ENCODE results near the gene AFDN.
"Not testable (repeated sequence)": the region's sequence is repeated elsewhere in the genome, so short reads cannot be mapped to it uniquely, and the experiment has no call there.

AFDN gene

DNA sequence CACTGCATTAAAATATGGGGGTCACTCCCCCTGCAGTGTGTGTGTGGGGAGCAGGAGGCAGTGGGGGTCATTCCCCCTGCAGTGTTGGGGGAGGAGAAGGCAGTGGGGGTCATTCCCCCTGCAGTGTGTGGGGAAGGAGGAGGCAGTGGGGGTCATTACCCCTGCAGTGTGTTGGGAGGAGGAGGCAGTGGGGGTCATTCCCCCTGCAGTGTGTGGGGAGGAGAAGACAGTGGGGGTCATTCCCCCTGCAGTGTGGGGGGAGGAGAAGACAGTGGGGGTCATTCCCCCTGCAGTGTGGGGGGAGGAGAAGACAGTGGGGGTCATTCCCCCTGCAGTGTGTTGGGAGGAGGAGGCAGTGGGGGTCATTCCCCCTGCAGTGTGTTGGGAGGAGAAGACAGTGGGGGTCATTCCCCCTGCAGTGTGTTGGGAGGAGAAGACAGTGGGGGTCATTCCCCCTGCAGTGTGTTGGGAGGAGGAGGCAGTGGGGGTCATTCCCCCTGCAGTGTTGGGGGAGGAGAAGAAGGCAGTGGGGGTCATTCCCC, 149.5 kb downstream of the AFDN start:
- FAIRE-seq; DNase-seq (ENCODE audit: insufficient read length, low spot score): not testable (repeated sequence)

DNA sequence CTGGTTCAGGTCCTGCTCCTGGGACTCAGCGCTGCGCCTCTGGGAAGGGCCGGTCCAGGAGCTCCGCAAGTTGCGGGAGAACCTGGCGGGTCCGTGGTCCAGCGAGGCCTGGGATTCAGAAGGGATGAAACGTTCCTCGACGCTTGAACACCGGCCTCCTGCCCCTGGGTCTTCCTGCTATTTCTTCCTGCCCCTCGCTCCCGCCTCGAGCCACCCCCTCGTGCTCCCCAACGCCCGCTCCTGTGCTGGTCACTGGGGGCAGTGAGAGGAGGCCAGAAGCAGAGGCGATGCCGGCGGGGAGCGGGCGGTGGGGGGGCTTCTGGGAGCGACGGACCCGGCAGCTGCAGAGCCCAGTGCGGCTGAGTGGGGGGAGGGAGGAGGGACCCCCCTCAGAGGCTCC, 150.0 kb downstream of the AFDN start:
- no peak for FAIRE-seq
- no peak for DNase-seq (ENCODE audit: insufficient read length, low spot score)

DNA sequence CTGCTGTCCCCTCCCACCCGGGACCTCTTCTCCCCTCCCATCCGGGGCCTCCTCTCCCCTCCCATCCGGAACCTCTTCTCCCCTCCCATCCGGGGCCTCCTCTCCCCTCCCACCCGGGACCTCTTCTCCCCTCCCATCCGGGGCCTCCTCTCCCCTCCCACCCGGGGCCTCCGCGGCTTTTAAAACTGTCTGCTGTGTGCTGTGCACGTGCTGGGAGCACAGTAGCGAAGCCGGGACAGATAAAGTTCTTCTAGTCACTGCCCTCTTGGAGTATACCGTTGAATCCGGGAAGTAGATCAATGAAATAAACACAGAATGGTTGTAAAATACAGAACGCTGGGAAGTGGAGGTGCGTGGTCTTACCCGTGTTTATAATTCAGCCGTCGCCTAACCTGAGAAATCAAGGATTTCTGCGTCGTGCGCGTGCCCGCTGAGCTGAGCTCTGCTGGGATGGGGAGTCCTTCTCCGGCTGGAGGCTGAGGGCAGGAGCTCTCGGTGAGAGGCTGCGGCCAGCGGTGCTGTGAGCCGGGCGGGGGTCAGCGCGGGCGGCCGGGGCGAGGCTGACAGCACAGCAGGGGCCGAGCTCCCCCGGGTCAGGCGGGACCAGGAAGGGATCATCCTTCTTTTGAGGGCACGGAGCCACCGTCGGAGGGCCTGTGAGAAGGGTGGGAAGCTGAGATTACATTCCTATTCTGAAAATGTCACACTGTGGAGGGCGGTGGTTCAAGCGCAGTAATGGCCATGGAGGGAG, 151.2 kb downstream of the AFDN start:
- DNase-seq (ENCODE audit: insufficient read length, low spot score) (no peak), FAIRE-seq (no peak)

DNA sequence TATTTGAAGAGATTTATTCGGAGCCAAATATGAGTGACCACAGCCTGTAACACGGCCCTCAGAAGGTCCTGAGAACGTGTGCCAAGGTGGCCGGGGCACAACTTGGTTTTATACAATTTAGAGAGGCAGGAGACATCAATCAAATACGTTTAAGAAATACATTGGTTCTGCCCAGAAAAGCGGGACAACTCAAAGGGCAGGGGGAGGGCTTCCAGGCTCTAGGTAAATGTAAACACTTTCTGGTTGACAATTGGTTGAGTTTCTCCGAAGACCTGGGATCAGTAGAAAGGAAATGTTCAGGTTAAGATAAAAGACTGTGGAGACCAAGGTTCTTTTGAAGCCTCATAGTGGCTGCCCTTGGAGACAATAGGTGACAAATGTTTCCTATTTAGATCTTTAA, 151.9 kb downstream of the AFDN start:
- FAIRE-seq (no peak), DNase-seq (ENCODE audit: insufficient read length, low spot score) (no peak)

DNA sequence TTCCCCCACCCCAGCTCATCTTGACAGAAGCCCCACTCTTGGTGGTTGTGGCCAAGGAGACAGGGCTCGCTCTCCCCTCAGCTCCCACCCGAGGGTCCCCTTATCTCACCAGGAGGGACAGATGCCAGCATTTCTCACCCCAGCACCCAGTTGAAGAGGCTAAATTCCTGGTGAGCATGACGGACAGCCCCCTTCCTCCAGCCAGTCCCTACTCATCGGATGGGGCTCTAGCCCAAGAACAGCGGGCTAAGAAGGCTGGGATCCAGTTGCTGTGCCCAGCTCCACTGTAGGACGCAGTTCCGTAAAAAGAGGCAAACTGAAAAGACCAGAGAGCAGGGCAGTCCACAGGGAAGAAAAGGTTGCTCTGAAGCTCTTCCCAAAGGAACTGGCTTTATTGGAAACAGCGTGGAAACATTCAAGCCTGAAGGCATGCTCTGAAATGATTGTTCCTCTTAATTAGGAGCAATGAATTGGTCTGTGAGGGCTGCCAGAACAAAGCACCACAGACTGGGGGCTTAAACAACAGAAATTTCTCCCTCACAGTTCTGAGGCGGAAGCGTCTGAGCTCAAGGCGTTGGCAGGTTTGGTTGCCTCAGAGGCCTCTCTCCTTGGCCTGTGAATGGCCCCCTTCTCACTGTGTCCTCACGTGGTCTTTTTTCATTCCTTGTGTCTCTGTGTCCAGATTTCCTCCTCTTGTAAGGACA, 152.9 kb downstream of the AFDN start:
- DNase-seq (ENCODE audit: insufficient read length, low spot score) (no peak), FAIRE-seq (no peak)

DNA sequence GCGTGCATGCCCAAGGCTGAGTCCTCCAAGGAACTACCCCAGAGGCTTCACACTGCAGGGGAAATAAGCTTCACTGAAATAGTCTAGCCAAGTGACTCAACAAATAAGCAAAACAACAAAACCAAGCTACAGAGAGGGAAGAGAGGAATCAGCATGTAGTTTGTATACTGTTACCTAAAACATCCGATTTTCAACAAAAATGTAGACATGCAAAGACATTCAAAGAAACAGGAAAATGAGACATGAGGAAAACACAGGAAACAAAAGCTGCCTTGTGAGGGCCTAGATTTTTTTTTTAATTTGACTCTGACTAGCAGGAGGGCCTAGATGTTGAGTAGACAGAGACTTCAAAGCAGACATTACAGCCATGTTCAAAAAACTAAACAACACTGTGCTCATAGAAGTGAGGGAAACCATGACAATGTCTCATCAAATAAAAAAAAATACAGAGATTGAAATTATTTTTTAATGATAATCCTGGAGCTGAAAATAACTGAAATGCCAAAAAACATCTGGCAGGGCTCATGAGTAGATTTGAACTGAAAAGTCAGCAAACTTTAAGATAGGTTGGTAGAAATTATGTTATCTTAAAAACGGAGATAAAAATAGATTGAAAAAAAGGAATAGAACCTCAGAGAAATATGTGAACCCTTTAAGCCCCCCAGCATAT, 154.3 kb downstream of the AFDN start:
- FAIRE-seq (no peak), DNase-seq (ENCODE audit: insufficient read length, low spot score) (no peak)

DNA sequence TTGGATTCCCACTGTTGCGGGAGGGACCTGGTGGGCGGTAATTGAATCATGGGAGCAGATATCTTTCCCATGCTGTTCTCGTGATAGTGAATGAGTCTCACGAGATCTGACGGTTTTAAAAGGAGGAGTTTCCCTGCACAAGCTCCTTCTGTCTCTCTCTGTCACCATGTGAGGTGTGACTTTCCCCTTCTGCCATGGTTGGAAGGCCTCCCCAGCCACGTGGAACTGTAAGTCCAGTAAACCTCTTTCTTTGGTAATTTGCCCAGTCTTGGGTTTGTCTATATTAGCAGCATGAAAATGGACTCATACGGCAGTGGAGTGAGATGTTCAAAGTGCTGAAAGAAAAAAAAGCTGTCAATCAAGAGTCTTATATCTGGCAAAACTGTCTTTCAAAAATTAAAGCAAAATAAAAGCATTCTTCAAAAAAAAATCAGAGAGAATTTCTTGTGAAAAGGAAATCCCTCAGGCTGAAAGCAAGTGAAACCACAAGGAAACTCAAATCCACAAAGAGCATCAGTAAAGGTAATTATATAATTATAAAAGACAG, 155.3 kb downstream of the AFDN start:
- no peak for DNase-seq (ENCODE audit: insufficient read length, low spot score)
- FAIRE-seq = no peak

DNA sequence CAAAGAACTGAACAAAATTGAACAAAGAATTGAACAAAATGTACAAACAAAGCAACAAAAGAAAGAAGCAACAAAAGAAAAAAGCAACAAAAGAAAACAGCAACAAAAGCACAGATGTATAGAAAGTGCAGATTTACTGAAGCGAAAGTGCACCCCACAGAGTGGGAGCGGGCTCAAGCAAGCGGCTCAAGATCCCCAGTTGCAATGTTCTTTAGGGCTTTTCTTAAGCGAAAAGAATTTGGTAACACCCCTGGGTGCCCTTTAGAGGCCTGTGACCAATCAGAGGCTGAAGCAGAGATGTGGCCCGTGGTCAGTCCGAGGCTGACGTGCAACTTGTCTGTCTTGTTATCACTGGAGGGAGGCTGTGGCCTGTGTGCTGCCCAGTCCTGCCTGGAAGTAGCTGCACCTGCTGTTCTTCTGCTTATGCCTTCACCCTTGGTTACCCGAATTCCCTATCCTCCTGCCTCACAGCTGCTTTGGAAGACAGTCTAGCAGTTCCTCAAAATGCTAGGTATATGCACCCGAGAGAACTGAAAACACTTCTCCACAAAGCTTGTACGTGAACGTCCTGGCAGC, 157.5 kb downstream of the AFDN start:
- DNase-seq (ENCODE audit: insufficient read length, low spot score) (no peak), FAIRE-seq (no peak)

DNA sequence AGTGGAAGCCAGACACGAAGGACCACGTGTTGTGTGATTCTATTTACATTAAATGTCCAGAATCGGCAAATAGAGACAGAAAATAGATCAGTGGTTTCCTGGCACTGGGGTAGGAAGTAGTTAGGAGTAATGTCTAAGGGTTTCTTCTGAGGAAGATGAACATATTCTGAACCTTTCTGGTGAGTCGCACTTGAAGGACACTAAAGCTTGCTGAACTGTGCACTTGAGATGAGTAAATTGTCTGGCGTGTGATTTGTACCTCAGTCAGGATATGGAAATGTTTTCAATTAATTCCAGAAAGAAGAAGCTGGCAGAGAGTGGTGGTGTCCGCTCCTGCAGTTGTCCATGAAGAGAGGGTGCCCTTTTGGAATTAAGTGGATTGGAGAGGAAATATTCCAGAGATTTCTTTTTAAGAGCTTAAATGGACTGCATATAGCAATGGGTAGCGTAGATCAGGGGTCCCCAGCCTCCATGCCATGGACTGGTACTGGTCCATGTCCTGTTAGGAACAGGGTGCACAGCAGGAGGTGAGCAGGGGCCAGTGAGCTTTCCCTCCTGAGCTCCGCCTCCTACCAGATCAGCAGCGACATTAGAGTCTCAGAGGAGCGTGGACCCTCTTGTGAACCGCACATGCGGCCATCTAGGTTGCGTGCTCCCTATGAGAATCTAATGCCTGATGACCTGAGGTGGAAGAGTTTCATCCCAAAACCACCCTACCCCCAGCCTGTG, 158.3 kb downstream of the AFDN start:
- DNase-seq (ENCODE audit: insufficient read length, low spot score) (no peak), FAIRE-seq (no peak)

DNA sequence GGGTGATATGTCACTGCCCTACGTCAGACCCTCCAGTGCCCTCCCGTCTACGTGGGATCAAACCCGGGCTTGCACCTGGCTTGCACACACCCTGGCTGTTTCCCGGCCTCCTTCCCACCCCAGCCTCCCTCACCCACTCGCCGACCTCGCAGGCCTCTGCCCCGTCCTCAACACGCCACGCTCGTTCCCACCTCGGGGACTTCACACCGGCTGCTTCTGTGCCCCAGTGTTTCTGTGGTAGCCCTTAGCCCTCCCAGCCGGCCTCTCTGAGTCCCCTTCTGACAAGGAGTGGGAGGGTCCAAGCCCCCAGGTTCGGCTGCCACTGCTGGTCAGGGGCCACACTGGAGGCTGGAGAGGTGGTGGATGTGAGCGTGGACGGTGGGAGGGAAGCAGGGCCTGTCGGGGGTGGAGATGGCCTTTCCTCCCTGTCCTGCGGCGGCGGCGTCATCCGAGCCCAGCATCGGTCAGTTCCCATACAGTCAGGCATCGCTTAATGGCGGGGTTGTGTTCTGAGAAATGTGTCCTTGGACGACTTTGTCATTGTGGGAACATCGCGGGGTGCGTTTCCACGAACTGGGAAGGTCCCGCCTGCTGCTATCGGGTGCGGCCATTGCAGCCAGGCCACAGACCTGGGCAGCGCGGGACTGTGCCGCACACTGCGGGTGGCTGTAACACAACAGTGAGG, 159.3 kb downstream of the AFDN start:
- FAIRE-seq (no peak), DNase-seq (ENCODE audit: insufficient read length, low spot score) (no peak)

DNA sequence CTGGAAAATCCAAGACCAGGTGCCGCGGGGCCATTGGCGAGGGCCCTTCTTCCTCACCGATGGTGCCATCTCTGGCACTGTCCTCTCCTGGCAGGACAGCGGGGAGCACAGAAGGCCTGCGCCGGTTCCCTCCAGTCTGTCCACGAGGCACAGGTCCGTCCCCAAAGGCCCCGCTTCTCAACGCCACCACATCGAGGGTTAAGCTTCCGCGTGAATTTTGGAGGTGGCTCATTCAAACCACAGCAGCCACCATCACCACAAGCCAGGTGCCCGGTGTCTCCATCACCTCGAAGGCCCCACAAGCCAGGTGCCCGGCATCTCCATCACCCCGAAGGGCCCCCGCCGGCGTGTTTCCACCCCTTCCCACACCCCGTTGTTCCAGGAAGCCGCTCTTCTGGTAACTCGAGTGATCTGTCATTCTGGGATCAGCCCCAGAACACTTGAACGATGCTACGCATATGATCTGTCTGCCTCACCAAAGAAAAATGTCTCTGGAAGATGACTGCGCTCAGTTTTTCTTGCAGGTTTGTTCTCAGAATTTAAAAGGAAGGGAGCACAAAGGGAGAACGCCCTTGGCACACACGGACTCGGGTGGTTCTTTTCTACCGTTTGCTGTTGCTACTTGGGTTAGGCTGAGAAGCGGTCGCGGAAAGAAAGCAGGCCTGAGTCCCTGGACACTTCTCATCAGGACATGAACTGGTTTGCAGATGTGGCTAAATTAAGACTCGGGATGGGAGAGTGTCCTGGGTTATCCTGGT, 160.9 kb downstream of the AFDN start:
- FAIRE-seq = no peak

DNA sequence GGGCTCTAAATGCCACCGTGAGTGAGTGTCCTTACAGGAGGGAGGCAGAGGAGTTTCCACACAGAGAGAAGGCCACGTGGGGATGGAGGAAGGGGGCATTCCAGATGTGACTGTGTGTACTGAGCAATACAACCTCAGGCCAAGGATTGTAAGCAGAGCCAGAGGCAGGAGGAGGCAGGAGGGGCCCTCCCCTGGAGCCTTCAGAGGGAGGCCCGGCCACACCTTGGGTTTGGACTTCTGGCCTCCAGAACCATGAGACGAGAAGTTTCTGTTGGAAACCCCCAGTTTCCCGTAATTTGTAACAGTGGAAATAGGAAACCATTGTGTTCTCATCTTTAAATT, 161.4 kb downstream of the AFDN start:
- FAIRE-seq (no peak), DNase-seq (ENCODE audit: insufficient read length, low spot score) (no peak)

More for the DNA sequence above, 160.9 kb downstream of the AFDN start:
- no peak for DNase-seq (ENCODE audit: insufficient read length, low spot score)

DNA sequence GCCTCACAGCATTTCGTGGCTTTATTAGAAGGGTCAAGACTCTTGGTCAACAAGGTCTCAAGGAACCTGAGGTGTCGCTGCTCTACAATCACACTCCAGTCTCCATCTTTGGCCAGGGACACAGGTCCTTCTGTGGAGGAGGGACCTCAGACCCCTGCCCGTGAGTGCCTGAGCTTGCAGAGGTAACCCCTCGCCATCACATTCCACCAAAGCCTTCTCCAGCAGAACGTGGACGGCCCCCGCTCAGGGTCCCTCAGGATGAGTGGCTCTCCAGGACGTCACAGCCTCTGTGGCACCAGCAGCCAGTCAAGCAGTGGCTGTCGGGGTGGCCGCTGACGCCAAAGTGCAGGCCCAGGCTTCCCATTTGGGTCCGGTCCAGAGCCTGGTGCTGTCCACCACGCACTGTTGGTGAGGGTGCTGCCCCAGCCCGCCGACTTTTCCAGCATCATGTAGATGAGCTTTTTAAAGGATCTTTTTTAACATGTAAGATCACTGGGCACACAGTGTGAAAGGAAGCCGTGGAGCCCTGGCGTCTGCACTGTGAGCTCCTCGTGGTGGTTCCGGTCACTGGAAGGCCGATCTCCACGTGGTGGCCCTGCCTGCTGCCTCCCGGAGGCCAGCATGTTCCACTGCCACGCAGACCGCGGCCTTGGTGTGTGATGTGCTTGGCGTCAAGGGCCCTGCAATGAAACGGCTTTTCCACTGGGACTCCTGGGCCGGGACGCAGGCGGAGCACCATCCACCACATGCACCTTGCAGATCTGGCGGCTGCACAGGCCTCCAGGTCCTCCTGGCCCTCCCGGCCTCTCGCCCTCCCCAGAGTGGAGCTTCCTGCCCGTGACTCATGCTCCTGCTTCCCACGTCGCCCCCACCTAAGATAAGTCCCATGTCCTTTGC, 162.5 kb downstream of the AFDN start:
- FAIRE-seq (no peak), DNase-seq (ENCODE audit: insufficient read length, low spot score) (no peak)

DNA sequence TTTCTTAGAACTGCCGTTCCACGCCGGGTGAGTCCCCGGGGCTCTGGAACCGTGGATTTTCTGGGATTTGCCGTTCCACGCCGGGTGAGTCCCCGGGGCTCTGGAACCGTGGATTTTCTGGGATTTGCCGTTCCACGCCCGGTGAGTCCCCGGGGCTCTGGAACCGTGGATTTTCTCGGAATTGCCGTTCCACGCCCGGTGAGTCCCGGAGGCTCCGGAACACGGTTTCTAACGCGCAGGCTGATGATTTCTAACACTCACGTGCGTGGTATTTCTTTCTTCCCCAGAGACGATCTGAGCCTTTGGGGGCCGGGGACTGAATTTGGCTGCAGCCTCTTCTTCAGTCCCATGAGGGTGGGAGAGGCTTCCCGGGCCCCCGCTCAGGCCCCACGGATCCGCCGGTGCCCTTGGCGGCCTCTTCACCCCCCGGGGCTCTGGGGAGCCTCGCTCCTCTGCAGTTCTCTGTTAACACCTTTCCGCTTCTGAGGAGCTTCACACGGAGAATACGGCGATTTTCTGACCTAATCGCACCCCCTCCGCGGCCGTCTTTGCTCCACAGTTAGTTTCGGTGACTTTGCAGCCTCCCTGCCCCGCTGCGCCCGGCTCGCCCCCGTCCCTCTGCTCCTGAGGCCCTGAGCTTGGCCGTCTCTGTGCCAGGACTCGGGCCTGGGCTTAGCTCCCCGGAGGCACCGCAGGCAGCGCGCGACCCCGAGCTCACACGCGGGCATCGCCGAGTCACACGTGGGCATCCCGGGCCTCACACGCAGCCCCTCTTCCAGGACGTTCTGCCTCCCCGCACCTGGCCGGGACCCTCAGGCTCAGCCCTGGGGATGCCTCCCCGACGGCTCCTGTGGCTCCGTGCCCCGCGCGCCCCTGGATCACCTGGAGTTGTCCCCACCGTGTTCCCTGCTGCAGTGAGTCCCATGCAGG, 163.6 kb downstream of the AFDN start:
- no peak for DNase-seq (ENCODE audit: insufficient read length, low spot score)
- FAIRE-seq = no peak

DNA sequence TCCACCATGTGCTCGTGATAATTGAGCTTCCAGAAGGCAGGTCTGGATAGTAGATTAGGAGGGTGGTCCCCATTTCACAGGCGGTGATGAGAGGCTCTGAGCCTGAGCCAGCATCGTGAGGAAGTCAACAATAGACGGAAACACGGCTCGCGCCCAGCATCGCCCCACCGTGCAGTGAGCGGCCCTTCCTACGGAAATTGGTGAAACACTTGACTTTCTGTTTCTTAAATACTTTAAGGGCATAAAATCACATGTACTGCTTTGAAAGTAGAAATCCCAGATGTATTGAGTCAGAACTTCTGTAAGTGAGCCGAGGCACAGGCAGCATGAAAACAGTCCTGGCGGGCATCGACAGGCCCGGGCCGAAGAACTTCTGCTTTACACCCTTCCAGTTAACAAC, 166.5 kb downstream of the AFDN start:
- DNase-seq (ENCODE audit: insufficient read length, low spot score) = no peak
- no peak for FAIRE-seq

DNA sequence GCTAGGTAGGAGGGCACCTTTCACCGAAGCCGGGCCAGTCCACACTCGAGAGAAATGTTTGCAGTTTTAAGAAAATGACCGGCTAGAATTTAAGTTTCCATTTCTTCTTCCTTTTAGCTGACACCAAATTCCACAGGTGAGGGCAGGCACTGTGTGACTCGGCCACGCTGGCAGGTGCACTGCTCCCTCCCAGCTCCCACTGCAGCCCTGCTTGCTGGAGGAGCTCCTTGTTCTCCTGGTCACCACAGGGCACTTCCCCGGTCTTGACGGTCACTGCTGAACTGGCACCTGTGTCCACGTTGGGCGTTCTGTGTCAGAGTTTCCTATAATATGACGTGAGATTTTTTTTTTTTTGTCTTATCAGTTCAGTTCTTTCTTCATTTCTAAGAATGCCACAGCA, 167.1 kb downstream of the AFDN start:
- no peak for FAIRE-seq
- DNase-seq (ENCODE audit: insufficient read length, low spot score) = no peak

DNA sequence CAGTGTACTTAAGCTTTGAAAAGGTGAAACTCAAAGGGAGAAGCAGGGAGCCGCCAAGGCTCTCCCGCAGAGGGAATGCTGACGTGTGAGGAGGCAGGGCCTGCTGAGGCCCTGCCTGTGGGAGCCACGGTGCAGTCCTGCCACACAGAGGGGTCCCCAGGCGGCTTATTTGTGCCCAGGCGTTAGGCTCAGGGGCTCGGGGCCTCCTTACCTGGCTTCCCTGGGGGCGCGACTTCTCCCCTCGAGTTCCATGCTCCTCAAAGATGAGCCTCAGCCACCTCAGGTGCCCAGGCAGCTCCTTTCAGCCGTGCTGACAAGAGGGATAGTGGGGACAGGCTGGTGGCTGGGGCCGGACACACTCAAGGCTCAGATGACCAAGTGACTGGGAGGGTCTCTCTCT, 168.6 kb downstream of the AFDN start:
- DNase-seq (ENCODE audit: insufficient read length, low spot score) = no peak
- FAIRE-seq = no peak

Measured in GM19239 (cell line).